Left renal cortex interstitium (tissue), 4 donors: ENCODE data around the gene LINC01488. TPM values are rescaled to one million over a fixed set of nuclear protein-coding genes. Genes with fewer than 3 reads are reported as not detected.

ENCODE experiments used
- DNase-seq, 4 donors: peaks; one replicate each; pipeline ENCODE4 v3.0.0-alpha.2; 2013; ENCODE audit warnings: low read depth in 4 of 4, low spot score in 2 of 4, missing footprints in 1 of 4
- polyA plus RNA-seq, 4 donors: library from polyadenylated mRNA; unstranded; fragments of 120-200 nt; gene quantifications; one replicate each; pipeline ENCODE4 v1.2.1, GENCODE V29; 2013; ENCODE audit not compliant: insufficient read length in 4 of 4

Gene LINC01488
- polyA plus RNA-seq, 4 donors: 0.06 to 0.09 (median 0.07) TPM

DNA sequence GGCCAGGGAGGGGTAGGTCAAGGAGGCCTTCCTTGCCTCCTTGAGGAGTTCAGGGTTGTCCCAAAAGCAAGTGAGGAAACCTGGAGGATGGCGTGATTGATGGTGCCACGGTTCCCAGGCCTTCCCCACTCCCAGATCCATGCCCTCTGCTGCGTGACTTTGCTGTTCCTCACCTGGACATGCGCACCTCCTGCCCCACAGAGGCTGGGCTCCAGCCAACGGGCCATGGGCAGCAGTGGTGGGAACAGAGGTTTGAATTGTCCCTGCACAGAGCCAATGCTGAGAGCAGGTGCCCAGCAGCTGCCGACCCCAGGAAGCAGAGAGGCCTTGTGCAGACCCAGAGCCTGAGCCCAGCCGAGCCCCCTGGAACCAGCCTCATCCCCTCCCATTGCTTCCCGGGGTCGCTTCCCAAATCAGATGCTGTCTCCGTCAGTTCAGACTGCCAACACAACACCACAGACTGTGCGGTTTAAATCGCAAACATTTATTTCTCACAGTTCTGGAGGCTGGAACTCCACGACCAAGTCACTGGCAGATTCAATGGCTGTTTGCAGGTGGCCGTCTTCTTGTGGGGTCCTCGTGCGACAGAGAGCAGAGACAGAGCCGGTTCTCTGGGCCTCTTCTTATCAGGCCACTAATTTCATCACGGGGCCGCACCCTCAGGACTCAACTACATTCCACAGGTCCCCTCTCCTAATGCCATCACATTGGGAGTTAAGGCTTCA lies 6.2 kb upstream of the LINC01488 start:
- no peak for DNase-seq

DNA sequence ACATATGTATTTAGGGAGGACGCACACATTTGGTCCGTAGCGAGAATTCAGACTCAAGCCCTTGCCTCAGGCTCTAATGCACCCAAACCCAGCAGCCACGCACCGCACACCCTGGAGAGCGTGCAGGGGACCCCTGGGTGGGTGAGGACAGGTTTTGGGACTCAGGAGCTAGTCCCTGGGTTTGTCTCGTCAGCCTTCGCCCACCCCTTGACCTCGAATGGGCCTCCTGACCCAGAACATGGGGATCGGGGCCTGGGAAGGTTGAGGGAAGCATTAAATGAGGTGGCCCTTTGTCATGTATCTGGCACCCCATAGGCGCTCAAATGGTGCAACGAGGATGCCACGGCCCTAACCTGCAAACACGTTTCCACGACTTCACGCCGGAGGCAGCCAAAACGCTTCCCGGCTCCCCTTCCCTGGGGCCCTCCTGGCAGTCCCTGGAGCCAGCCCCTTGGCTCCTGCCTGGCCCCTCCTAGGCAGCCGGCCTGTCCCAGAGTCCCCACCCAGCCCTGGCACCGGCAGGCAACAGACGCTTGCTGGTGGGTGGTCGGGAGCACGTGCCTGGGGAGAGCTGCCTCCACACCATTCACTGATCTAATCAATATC lies 5.5 kb upstream of the LINC01488 start:
- no peak for DNase-seq

DNA sequence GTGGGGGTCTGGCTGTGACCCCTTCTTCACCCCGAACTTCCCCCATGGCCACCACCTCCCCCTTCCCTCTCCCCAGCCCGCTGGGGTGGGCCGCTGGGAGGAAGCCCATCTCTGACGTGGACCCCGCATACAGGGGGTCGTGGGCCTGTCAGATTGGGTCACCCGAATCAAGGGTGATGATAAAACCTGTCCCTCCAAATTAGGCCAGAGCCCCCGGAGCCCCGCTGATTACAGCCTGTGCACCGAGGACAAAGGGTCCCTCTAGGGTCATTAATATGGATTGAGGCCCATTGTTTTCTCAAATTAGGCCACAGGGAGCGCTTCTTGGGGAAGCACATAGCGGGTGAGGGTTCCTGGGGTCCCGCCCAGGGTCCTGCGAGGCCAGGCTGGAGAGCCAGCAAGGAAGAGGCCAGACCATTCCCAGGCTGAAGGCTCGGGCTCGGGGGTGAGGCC lies 4.9 kb upstream of the LINC01488 start:
- no peak for DNase-seq

DNA sequence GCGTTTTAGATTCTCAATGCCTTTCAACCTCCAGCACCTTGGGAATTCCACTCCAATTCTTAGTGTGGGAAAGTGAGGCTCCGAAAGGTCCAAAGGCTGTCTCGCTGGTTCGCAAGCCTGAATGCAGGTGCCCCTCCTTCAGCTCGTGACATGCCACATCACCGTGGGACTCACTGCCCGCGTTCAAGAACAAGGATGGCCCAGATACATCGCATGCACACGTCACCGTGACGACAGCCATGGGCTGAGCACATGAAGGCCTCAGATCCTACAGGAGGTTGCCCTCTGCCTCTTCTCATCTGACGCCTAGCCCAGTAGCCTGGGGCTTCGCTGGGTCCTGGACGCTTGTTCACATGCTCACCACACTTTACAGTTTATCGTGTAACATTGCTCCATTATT lies 4.4 kb upstream of the LINC01488 start:
- no peak for DNase-seq

DNA sequence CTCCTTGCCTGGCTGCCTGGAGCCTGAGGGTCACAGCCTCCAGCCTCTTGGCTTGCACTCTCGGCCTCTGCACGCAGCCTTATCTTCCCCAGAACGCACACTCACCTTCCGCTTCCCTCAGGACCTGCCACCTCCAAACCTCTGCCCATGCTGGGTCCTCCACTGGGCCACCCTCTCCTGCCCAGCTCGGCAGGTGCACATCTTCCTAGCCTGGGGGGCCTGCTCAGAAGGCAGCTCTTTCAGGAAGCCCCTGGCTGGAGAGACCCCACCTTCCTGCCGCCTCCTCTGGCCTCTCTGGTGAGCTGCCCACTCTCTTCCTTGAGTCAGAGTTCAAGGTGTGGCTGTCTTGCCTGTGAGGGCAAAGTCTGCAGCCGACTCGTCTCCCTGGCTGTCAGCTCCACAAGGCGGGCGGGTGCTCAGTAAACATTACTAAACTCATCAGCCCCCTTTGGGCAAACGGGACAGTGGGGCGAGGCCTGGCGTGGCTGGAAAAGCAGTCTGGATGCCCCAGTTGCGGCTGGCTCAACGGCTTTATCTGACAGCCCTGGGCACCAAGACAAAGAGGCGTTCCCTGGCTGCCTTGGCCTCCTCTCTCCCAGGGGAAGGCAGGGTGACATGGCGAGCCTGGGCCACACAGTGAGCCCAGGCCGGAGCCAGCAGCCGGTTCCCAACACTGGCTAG lies 1.7 kb upstream of the LINC01488 start:
- no peak for DNase-seq

DNA sequence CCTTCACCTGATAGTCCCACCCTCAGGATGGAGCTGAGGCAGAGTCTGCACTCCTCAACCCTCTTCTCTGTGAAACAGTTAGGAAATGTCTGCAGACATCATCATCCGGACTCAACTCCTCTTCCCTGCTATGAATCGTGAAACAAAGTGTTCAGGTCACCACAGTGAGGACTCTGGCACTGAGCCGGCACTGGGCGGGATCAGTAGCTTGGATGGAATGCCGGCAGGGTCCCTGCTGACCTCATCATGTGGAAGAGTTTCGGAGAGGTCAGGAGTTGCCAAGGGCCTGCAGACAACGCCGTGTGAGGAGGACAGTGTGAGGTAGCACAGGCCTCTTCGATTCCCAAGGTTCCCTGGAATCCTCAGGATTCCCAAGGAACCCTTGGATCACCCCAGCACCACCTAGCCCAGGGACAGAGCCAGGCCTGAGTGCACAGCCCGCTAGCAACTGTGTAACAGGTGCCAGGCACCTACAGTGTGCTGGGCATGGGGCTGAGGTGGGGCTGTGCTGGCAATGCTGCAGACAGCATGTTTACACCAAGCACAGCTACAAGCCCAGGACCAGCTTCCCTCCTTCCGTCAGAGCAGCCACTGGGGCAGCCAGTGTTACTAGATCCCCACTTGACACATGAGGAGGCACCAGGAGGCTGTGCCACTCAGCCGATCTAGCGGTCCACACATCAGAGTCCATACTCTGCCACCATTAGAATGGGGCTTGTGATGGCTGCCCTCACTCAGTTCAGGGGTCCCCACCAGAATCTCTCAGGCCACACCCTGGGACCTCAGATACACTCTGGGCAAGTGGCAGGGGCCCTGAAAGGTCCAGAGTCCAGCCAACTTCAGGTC lies 693 bp upstream of the LINC01488 start:
- no peak for DNase-seq

DNA sequence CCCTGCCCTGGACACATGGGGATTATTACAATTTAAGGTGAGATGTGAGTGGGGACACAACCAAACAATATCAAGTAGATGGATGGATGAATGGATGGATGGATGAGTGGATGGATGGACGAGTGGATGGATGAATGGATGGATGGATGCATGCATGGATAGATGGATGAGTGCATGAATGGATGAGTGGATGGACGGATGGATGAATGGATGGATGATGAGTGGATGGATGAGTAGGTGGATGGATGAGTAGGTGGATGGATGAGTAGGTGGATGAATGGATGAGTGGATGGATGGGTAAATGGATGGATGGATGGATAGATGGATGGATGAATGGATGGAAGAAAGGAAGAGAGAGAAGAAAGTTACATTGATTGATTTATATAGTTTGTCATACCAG lies 859 bp downstream of the LINC01488 start:
- no peak for DNase-seq

DNA sequence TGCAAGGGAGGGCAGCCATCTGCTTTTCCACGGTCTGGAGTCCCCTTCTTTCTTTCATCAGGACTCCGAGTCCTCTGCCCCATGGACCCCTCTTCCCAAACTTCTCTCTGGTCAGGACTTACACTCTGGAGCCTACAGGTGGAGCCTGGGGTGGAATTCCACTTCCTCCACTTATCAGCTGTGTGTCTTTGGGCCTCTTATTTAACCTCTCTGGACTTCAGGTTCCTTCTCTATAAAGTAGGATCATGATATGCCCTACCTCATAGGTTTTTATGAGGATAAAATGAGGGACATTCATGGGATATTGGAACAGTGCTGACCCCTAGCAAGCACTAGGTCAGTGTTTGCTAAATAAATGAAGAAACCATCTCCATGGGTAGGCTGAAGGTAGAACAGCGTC lies 1.7 kb downstream of the LINC01488 start:
- DNase-seq: no peak

DNA sequence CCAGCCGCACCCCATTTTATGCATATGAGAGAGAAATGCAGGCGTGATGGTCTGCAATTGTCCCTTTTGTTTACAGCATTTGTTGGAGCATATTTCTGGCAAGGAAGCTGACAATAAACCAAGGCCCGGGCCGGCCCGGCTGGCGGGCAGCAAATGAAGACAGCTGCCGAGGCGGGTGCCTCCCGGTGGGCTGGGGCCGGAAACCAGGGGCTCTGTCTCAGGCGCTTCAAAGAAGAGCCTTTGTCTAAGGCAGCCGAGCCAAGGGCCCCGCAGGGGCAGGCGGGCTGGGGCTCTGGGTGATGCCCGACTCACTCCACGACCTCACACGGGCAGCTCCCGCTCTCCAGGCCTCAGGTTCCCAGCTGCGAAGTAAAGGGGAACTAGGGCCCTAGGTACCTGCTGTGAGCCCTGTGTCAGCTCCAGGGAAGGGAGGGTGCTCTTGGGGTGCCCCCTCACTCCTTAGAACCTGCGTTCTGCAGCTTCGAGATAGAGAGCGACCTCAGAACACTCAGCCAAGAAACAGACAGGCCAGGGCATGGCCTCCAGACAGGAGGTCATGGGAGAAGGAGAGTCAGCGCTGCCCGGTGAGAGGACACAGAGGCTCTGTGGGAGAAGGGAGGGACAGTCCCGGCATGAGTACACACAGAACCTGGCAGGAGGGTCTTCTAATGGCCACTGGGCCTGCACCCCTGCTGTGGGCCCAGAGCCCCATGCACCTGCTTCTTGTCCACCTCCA lies 2.4 kb downstream of the LINC01488 start:
- no peak for DNase-seq

DNA sequence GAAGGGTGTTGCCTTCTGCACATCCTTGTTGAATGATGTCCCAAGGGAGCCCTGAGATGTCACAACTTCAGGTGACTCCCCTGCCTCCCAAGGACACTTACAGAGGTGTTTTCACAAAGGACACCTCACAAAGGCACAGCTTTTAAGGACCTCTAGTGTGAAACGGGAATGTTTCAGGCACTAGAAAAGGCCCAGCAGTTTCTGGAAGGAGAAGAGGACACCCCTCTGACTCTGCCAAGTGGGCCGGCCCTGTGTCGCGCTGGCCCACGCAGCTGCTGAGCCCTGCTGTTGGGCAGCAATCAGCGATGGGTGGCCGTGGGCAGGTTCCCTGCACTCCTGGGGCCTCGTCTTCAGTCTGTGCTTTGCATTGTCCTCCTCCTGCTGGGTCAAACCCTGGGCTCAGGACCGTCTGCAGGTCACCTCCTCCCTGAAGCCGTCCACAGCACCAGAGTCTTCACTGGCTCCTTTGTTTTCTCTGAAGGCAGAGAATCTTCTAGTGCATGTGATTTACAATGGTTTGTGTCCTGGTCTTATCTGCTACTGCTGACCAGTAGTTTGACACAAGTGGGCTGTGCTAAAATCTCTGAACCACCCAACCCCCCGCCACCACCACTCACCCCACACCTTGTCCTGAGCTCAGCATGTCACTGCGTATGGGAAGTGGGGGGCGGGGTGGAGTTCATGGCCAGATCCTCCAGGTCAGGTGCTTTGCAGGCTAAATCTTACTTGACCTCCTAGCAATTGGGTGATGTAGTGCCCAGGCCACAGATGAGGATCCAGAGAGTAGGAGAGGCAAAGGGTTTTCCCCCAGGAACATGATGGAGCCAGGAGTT lies 3.2 kb downstream of the LINC01488 start:
- DNase-seq: no peak

DNA sequence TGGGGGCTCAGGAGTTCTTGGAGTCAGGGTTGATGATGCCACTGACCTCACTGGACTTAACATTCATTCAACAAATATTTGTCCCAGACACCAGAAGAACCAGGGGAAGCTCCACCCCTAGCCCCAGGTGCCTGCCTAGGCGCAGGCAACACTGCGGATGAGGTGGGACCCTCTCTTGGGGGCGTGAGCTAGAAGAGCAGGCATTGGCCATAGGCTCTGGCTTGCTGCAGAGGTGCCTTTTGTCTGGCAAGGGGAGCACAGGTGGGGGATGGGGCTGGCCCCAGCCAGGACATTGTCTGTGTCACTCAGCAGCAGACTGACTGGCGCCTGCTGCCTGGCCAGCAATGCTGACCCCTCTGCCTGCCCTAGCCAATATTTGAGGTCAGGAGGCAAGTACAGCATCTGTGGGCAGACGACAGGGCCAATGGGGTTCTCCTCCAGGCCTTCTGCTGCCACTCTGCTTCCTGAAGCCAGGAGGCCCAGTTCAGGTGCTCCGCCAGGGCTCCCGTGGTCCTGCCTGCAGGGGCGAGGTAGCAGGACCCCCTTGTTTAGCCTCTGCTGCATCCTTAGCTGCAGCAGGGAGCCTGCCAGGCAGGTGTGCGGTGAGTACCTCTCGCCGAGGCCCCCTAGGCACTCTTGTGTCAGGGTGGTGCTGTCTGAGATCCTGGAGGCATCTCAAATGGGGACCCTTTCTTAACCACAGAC lies 4.0 kb downstream of the LINC01488 start:
- DNase-seq: no peak

DNA sequence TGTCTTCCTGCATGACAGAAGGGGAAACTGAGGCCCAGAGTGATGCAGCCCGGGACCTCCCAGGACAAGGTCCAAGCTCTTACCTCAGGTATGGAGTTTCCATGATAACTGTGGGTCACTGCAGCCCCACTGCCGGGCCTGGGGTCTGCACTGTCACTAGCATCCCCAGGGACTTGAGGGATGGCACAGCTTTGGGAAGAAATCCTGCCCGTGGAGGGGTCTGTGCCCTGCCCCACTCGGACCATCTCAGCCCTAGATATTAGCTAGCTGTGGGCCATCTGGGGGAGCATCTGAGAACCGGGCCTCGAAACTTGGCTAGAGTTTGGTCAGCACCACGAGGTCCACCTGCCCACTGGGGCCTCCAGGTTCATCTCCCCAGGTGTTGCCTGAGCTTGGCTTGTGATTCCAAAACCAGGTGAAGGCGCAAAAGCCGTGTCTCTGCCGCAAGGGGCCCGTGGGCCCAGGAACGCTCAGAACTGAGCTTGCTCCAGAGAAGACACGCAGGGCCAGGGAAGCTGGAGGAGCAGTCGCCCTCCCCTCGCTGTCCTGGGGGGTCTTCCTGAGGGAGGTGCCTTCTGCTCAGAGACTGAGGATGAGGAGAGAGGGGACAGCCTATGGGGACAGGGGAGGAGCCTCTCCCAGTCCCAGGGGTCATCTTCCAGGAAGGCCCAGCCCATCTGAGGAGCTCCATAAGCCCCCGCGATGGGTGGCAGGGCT lies 4.8 kb downstream of the LINC01488 start:
- no peak for DNase-seq

DNA sequence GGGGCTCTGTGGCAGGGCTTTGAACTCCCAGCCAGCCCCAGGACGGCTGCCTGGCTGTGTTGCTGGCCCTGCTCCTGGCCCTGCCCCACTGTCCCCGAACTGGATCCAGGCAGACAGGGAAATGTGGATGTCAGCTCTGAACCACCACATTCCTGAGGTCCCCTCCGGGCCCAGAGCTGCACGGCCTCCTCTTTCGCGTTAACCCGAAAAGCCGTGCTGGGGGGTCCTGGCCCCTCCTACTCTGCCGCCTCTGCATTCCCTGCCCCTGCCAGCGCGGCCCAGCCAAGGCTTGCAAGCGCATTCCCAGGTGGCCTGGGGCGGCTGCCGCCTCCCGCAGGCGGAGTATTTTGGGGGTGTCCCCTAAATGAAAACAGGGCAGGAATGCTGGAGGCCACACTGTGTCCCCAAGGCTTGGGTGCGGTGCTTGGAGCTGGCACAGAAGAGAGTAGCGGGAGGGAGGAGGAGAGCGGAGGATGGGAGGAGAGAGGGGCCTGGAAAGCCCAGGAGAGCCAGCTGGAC lies 5.4 kb downstream of the LINC01488 start:
- DNase-seq: no peak

DNA sequence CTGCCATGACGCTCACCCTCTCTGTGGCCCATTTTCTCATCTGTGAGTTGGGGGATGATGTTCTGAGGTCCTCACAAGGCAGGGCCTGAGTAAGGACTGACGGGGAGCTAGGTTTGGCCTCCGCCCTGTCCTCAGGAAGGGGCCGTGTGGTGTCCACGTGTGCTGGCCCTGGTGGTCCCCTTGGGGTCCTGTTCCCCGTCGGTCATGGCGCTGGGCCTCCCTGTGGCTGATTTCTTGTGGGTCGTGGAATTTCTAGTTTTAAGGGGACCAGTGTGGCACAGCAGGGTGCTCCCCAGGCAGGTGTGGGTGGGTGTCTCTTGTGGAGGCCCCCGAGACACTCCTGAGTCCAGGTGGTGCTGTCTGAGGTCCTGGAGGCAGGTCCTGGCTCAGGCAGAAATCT lies 5.9 kb downstream of the LINC01488 start:
- DNase-seq: no peak

DNA sequence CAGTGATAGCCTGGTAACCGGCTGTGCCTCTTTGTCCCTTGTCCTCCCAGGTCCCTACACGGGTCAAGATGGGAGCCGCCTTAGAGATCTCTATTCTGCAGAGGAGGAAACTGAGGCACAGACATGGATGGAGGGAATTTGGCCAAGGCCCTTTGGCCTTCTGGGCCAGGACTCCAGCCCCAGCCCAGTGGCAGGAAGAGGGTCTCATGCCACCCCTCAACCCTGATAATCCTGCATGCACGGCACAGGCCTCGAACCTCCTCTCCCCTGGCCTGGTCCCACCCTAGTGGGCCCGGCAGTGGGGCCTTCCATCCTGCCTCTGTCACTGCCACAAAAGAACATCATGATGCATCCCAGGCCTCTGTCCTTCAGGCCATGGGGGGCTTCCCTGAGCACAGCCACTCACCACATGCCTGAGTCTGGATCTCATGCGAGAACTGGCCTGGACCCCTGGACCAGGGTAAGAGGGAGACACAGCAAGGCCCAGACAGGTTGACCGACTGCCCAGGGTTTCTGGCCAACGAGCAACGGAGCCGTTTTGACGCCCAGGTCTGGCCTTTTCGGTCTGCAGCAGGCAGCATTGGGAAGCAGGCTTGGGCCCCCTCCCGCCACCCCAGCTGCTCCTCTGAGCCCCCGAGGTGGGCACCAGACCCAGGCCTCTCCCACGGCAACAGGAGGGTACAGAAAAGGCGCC lies 6.5 kb downstream of the LINC01488 start:
- DNase-seq: no peak

DNA sequence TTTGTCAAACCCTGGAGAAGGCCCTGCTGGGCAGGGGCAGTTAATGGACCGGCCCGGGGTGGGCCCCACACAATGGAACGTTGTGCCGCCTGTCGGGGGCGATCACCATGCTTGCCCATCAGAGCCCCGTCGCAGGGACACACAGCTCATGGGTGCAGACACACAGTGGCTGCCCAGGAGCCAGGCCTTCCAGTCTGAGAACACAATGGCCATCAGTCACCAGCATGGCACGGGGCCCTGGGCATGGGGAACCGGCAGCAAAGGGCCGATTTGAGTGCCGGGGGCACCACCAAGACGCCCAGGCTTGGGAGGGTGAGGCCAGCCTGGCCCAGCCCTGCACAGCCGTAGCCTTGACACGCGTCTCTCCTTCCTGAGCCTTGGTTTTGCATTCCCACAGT lies 7.1 kb downstream of the LINC01488 start:
- no peak for DNase-seq

DNA sequence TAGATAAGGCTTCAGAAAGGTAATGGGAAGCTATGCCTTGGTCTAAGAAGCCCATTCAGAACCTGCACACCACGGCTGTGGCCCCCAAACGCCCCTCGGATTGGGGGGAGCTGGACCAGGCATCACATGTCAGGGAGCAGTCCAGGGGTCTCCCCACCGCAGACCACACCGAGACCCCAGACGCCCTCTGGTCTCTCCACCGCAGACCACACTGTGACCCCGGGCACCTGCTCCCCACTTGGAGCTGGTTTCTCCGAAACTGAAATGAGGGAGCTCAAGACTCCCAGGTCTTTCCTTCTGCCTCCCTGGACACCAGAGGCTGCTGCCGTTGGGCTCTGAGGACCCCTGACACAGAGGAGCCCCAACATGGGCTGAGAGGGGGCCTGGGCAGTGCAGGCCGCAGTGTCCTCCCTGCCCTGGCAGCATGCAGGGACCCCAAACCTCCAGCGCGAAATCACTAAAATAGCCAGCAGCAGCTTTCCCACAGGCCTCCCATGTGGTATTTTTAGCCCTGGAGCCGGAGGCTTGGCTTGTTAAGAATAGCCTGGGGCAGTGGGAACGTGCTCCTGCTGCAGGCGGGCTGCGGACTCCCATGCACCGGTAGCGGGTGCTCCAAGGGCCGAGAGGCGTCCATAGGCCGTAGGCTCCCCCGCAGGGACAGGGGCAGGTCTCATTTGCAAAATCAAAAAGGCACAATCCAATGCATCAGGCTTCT lies 7.7 kb downstream of the LINC01488 start:
- DNase-seq: no peak
